Endothelial cell of hepatic sinusoid (primary cell): ENCODE measurements around the gene YDJC.
"Not testable (repeated sequence)": the region's sequence is repeated elsewhere in the genome, so short reads cannot be mapped to it uniquely, and the experiment has no call there.

ENCODE experiments used
- in situ Hi-C: cut with HindIII; loops from 2 replicates; pipeline ENCODE4 v1.10.0; 2017; ENCODE audit warnings: low sequenced_read_pairs

YDJC gene

GRCh38 chr22:21652010-21652546 is 22.3 kb upstream of the YDJC start:
- in situ Hi-C loops, result no loop called here

- in situ Hi-C loops, result no loop called here
Observed at GRCh38 chr22:21651521-21652009, 21.7 kb upstream of the YDJC start.

- in situ Hi-C loops, result no loop called here
Observed at GRCh38 chr22:21650823-21651520, 21.1 kb upstream of the YDJC start.

GRCh38 chr22:21650280-21650679 is 20.5 kb upstream of the YDJC start:
- in situ Hi-C loops, result no loop called here

GRCh38 chr22:21646608-21647590 is 17.1 kb upstream of the YDJC start:
- in situ Hi-C loops, result no loop called here

- in situ Hi-C loops, result not testable (repeated sequence)
Observed at GRCh38 chr22:21645513-21645912, 15.7 kb upstream of the YDJC start.

GRCh38 chr22:21643533-21644357 is 13.9 kb upstream of the YDJC start:
- in situ Hi-C loops, result no loop called here

- in situ Hi-C loops, result no loop called here
Observed at GRCh38 chr22:21642584-21643448, 13.0 kb upstream of the YDJC start.

- in situ Hi-C loops, result no loop called here
Observed at GRCh38 chr22:21641789-21642583, 12.2 kb upstream of the YDJC start, which contains the start of gene SDF2L1. Gene SDF2L1, plus strand, starts transcription at chr22:21642302. Its CDS starts 35 bp downstream, at chr22:21642337.

GRCh38 chr22:21641417-21641788 is 11.6 kb upstream of the YDJC start:
- in situ Hi-C loops, result no loop called here

- in situ Hi-C loops, result no loop called here
Observed at GRCh38 chr22:21640810-21641209, 11.0 kb upstream of the YDJC start.

GRCh38 chr22:21639359-21639758 is 9.5 kb upstream of the YDJC start:
- in situ Hi-C loops, result no loop called here

- in situ Hi-C loops, result not testable (repeated sequence)
Observed at GRCh38 chr22:21637450-21637849, 7.6 kb upstream of the YDJC start.

- in situ Hi-C loops, result no loop called here
Observed at GRCh38 chr22:21636629-21637218, 6.9 kb upstream of the YDJC start.

GRCh38 chr22:21635771-21636510 is 6.1 kb upstream of the YDJC start:
- in situ Hi-C loops, result no loop called here

- in situ Hi-C loops, result no loop called here
Observed at GRCh38 chr22:21634844-21635243, 5.0 kb upstream of the YDJC start.

GRCh38 chr22:21634081-21634480 is 4.3 kb upstream of the YDJC start:
- in situ Hi-C loops, result no loop called here

- in situ Hi-C loops, result no loop called here
Observed at GRCh38 chr22:21633481-21633880, 3.7 kb upstream of the YDJC start.
